H9 (cell line): Measurements from ENCODE around the gene MYLK. TPM values are rescaled to one million over a fixed set of nuclear protein-coding genes. Genes with fewer than 3 reads are reported as not detected.

Experiments used
- DNase-seq: peaks from one replicate; pipeline ENCODE4 v3.0.0-alpha.2; 2017
- H2AFZ ChIP-seq: one replicate; pipeline ENCODE4 v1.6.1; 2013; ENCODE audit warnings: mild to moderate bottlenecking, low read length, control low read depth, moderate library complexity
- H2AK5ac ChIP-seq: 2 replicates; pipeline ENCODE4 v1.6.1; 2013; ENCODE audit warnings: low read length, control low read depth, mixed read lengths; ENCODE audit not compliant: insufficient read length
- H2BK120ac ChIP-seq: one replicate; pipeline ENCODE4 v1.6.1; 2013; ENCODE audit warnings: low read depth, mild to moderate bottlenecking, low read length, control low read depth, inconsistent platforms; ENCODE audit not compliant: poor library complexity, severe bottlenecking
- H2BK12ac ChIP-seq: 2 replicates; pipeline ENCODE4 v1.6.1; 2013; ENCODE audit warnings: low read length, control low read depth, mixed read lengths, low read depth; ENCODE audit not compliant: insufficient read length
- H2BK15ac ChIP-seq: 2 replicates; pipeline ENCODE4 v1.6.1; 2013; ENCODE audit warnings: low read depth, low read length, control low read depth
- H2BK20ac ChIP-seq: one replicate; pipeline ENCODE4 v1.6.1; 2013; ENCODE audit warnings: low read depth, mild to moderate bottlenecking, low read length, control low read depth, inconsistent platforms; ENCODE audit not compliant: poor library complexity, severe bottlenecking
- H2BK5ac ChIP-seq: 2 replicates; pipeline ENCODE4 v1.6.1; 2013; ENCODE audit warnings: low read length, control low read depth, mixed read lengths; ENCODE audit not compliant: insufficient read length
- H3K14ac ChIP-seq: 2 replicates; pipeline ENCODE4 v1.6.1; 2013; ENCODE audit warnings: low read length, control low read depth; ENCODE audit not compliant: insufficient read depth
- H3K18ac ChIP-seq: 2 replicates; pipeline ENCODE4 v1.6.1; 2013; ENCODE audit warnings: low read depth, mild to moderate bottlenecking, mixed read lengths, low read length, control low read depth; ENCODE audit not compliant: insufficient read length
- H3K23ac ChIP-seq: 2 replicates; pipeline ENCODE4 v1.6.1; 2013; ENCODE audit warnings: low read length, control low read depth, mixed read lengths, low read depth; ENCODE audit not compliant: insufficient read length
- H3K23me2 ChIP-seq: 2 replicates; pipeline ENCODE4 v1.6.1; 2013; ENCODE audit warnings: low read depth, mild to moderate bottlenecking, mixed read lengths, low read length, control low read depth; ENCODE audit not compliant: insufficient read length, poor library complexity, severe bottlenecking
- H3K27ac ChIP-seq: 2 replicates; pipeline ENCODE4 v1.5.1; 2013; ENCODE audit warnings: low read length, control low read depth, mixed read lengths, low read depth; ENCODE audit not compliant: insufficient read length
- H3K27me3 ChIP-seq: 2 replicates; pipeline ENCODE4 v1.6.1; 2013; ENCODE audit warnings: low read length, control low read depth, inconsistent platforms; ENCODE audit not compliant: insufficient read depth
- H3K4ac ChIP-seq: 2 replicates; pipeline ENCODE4 v1.6.1; 2013; ENCODE audit warnings: low read depth, mild to moderate bottlenecking, control low read depth, inconsistent platforms, low read length, moderate library complexity
- H3K4me1 ChIP-seq: 2 replicates; pipeline ENCODE4 v1.6.1; 2013; ENCODE audit warnings: low read length, control low read depth, inconsistent platforms; ENCODE audit not compliant: insufficient read depth
- H3K4me2 ChIP-seq: 2 replicates; pipeline ENCODE4 v1.6.1; 2013; ENCODE audit warnings: low read length, control low read depth, mixed read lengths; ENCODE audit not compliant: insufficient read length, insufficient read depth
- H3K56ac ChIP-seq: 2 replicates; pipeline ENCODE4 v1.6.1; 2013; ENCODE audit warnings: low read depth, mild to moderate bottlenecking, mixed read lengths, low read length, control low read depth; ENCODE audit not compliant: insufficient read length
- H3K79me1 ChIP-seq: 2 replicates; pipeline ENCODE4 v1.6.1; 2013; ENCODE audit warnings: low read depth, mild to moderate bottlenecking, moderate library complexity, low read length, control low read depth, inconsistent platforms; ENCODE audit not compliant: insufficient read depth, poor library complexity, severe bottlenecking
- H3K79me2 ChIP-seq: 2 replicates; pipeline ENCODE4 v1.6.1; 2013; ENCODE audit warnings: low read length, control low read depth, inconsistent platforms; ENCODE audit not compliant: insufficient read depth
- H3K9ac ChIP-seq: 2 replicates; pipeline ENCODE4 v1.6.1; 2013; ENCODE audit warnings: low read length, control low read depth, mixed read lengths; ENCODE audit not compliant: insufficient read length; ENCODE audit errors: extremely low read depth
- H3K9me3 ChIP-seq: one replicate; pipeline ENCODE4 v1.6.1; 2013; ENCODE audit warnings: low read depth, low read length, inconsistent platforms; ENCODE audit not compliant: control insufficient read depth
- H3T11ph ChIP-seq: one replicate; pipeline ENCODE4 v1.6.1; 2013; ENCODE audit warnings: mild to moderate bottlenecking, low read length, control low read depth, inconsistent platforms
- H4K20me1 ChIP-seq: one replicate; pipeline ENCODE4 v1.6.1; 2013; ENCODE audit not compliant: control insufficient read depth, insufficient read length, insufficient read depth
- H4K5ac ChIP-seq: 2 replicates; pipeline ENCODE4 v1.6.1; 2013; ENCODE audit warnings: low read depth, mild to moderate bottlenecking, mixed read lengths, low read length, control low read depth; ENCODE audit not compliant: insufficient read length
- H4K8ac ChIP-seq: replicated peaks from 2 replicates; pipeline ENCODE4 v1.6.1; 2013; ENCODE audit warnings: low read length, control low read depth, mixed read lengths, low read depth; ENCODE audit not compliant: insufficient read length
- H4K91ac ChIP-seq: 2 replicates; pipeline ENCODE4 v1.6.1; 2013; ENCODE audit warnings: low read depth, mild to moderate bottlenecking, moderate library complexity, mixed read lengths, low read length, control low read depth; ENCODE audit not compliant: insufficient read length
- H3K27ac Mint-ChIP-seq, 3 experiments: 2 replicates in 2 of 3; 3 replicates in 1 of 3; pipeline ENCODE4 v1.8.0; 2020 to 2021; ENCODE audit warnings: mixed read lengths in 3 of 3, mild to moderate bottlenecking in 1 of 3, moderate library complexity in 1 of 3
- H3K27me3 Mint-ChIP-seq: 2 replicates; pipeline ENCODE4 v1.8.0; 2021; ENCODE audit warnings: low read depth, mild to moderate bottlenecking, moderate library complexity, mixed read lengths
- H3K36me3 Mint-ChIP-seq, 3 experiments: 2 replicates in 2 of 3; 3 replicates in 1 of 3; pipeline ENCODE4 v1.8.0; 2020 to 2021; ENCODE audit warnings: low read depth in 3 of 3, mixed read lengths in 3 of 3; ENCODE audit not compliant: insufficient read depth in 1 of 3
- H3K4me1 Mint-ChIP-seq, 2 experiments: 2 replicates each; pipeline ENCODE4 v1.8.0; 2020; ENCODE audit warnings: mixed read lengths in 2 of 2
- H3K4me3 Mint-ChIP-seq, 2 experiments: 2 replicates in 1 of 2; 3 replicates in 1 of 2; pipeline ENCODE4 v1.8.0; 2020 to 2021; ENCODE audit warnings: mild to moderate bottlenecking in 2 of 2, mixed read lengths in 2 of 2, moderate library complexity in 1 of 2
- H3K9me3 Mint-ChIP-seq, 2 experiments: 2 replicates in 1 of 2; 3 replicates in 1 of 2; pipeline ENCODE4 v1.8.0; 2020; ENCODE audit warnings: mild to moderate bottlenecking in 2 of 2, mixed read lengths in 2 of 2, moderate library complexity in 1 of 2
- CTCF ChIP-seq: fragments of 200-600 bp; sonication (generic); conservative IDR thresholded peaks from 3 replicates; pipeline ENCODE4 v1.8.0; 2021; ENCODE audit warnings: antibody characterized with exemption, mild to moderate bottlenecking
- WGBS: extraction: QIAGEN DNeasy Blood & Tissue Kit; methylation state at CpG from one replicate; pipeline ENCODE4 v1.1.7; 2013; ENCODE audit warnings: missing lambda C conversion rate, low lambda C conversion rate, mixed read lengths; ENCODE audit not compliant: insufficient read length; ENCODE audit errors: extremely low coverage; 5-methylcytosine and 5-hydroxymethylcytosine counted together
- total RNA-seq: library from RNA; stranded (reverse); gene quantifications from 2 replicates; pipeline ENCODE4 v1.2.1, GENCODE V29; 2021

MYLK gene
- total RNA-seq, 1 experiment from 2014 or later = 10.1 TPM

DNA sequence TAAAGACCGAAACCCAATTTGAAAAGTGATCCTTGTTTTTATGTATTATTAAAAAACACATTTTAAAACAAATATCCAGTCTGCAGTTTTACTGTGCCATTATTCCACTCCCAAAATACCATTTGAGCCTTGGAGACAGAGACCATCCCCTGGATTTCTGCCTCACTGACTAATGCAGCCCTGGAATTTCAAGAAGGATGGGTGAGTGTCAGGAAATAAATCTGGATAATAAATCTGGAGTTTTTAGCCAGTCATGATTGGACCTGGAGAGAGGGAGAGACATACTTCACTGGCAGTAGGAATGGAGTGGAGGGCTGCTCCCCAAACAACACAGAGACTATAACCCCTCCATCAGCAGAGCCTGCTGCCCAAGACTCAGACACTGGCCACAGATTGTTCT, 123.3 kb downstream of the MYLK start:
- Histone ChIP-seq H3K79me1 (no peaks in the 10 kb centered on the region), H3K79me2 (no peaks in the 10 kb centered on the region), H3K4ac (no peak overlapping the region), H2BK12ac (no peak overlapping the region), H3K4me2 (no peak overlapping the region), H3K4me1 (no peaks in the 10 kb centered on the region), H3K27ac (no peak overlapping the region), H3K14ac (no peak overlapping the region), H3K18ac (no peak overlapping the region), H3K27me3 (no peaks in the 10 kb centered on the region), H3K23ac (no peak overlapping the region), H4K91ac (no peak overlapping the region), H3K9me3 (no peaks in the 10 kb centered on the region), H4K8ac (no peak overlapping the region), H2AFZ (no peak overlapping the region), H2BK20ac (no peak overlapping the region), H4K5ac (no peak overlapping the region), H3K23me2 (no peaks in the 10 kb centered on the region), H3K56ac (no peak overlapping the region), H2BK120ac (no peak overlapping the region), H4K20me1 (no peaks in the 10 kb centered on the region), H2BK5ac (no peak overlapping the region), H3T11ph (no peak overlapping the region), H2BK15ac (no peak overlapping the region), H2AK5ac (no peak overlapping the region), H3K9ac (no peak overlapping the region)
- Mint-ChIP-seq H3K4me3 (no peak overlapping the region), H3K4me1 (no peaks in the 10 kb centered on the region), H3K36me3 (no peaks in the 10 kb centered on the region), H3K27me3 (no peaks in the 10 kb centered on the region), H3K27ac (no peak overlapping the region), H3K9me3 (no peaks in the 10 kb centered on the region)
- no CpG with 5 or more reads among the region's 1 CpG for WGBS
- TF ChIP-seq CTCF = no peak
- no peak for DNase-seq
